GM21367 (cell line): ENCODE data around the gene ERICH6.

Experiments used
- ATAC-seq: cut with Tn5 transposase; IDR thresholded peaks from one replicate; pipeline ENCODE4 v1.9.1; 2021; ENCODE audit not compliant: unreplicated experiment

ERICH6 gene

GRCh38 chr3:150613709-150614480 lies 89.8 kb downstream of the ERICH6 start:
- ATAC-seq: no peak

- no peak for ATAC-seq
Measured at GRCh38 chr3:150613034-150613433, 90.7 kb downstream of the ERICH6 start.

- no peak for ATAC-seq
Measured at GRCh38 chr3:150612494-150612893, 91.2 kb downstream of the ERICH6 start.

GRCh38 chr3:150611666-150612065 lies 92.1 kb downstream of the ERICH6 start:
- no peak for ATAC-seq

GRCh38 chr3:150610785-150611184 lies 92.9 kb downstream of the ERICH6 start:
- no peak for ATAC-seq

- no peak for ATAC-seq
Measured at GRCh38 chr3:150609988-150610387, 93.7 kb downstream of the ERICH6 start.
